ENCODE results near the gene SDHD.
A peak's percentile ranks its signal among the peaks of the same experiment; 100 is the strongest.
"Not testable (repeated sequence)": the region's sequence is repeated elsewhere in the genome, so short reads cannot be mapped to it uniquely, and the experiment has no call there.

The SDHD gene

GRCh38 chr11:112073941-112074811 lies 12.5 kb upstream of the SDHD start, which contains the start of the genes NKAPD1 and PIH1D2:
Gene NKAPD1, plus strand, starts transcription at chr11:112074299. Its CDS starts 1,276 bp downstream, at chr11:112075575.
Gene PIH1D2, minus strand, starts transcription at chr11:112074017. Its CDS starts 843 bp downstream, at chr11:112073174.
- Mint-ChIP-seq H3K27me3 (ENCODE audit: low read depth) (no peaks in the 10 kb centered on the region), H3K4me3 (peak within 1 kb of the TSS; percentile 88 to 89 (median 89)), H3K27ac (peak within 1 kb of the TSS; percentile 91 to 97 (median 92)), H3K36me3 (ENCODE audit: low read depth) (peaks cover 22% of the 10 kb centered on the region), H3K9me3 (no peaks in the 10 kb centered on the region), H3K4me1 (peaks cover 17% of the 10 kb centered on the region)
- no peak for TF ChIP-seq CTCF (IDR thresholded peaks at IDR 0.05; ENCODE audit: unreplicated experiment in 3 of 3)

DNA sequence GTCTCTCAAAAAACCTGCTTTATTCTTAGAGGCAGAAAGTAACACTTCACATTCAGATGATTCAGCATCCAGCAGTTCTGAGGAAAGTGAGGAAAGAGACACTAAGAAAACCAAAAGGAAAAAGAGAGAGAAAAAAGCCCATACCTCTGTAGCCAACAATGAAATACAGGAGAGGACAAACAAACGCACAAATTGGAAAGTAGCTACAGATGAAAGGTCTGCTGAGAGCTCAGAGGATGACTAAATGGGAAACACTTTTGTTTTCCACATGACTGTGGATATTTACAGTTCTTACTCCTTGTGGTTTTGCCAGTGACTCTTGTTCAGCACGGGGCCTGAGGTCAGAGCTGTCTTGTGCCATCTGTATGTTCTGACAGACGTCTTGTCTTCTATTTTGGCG lies 3.9 kb upstream of the SDHD start:
- H3K36me3 Mint-ChIP-seq (ENCODE audit: low read depth) = peaks cover 76% of the 10 kb centered on the region
- no peak overlapping the region for H3K27ac Mint-ChIP-seq
- TF ChIP-seq CTCF (IDR thresholded peaks at IDR 0.05; ENCODE audit: unreplicated experiment in 3 of 3) = no peak
- no peaks in the 10 kb centered on the region for H3K27me3 Mint-ChIP-seq (ENCODE audit: low read depth)
- H3K4me1 Mint-ChIP-seq = peaks cover 26% of the 10 kb centered on the region
- H3K9me3 Mint-ChIP-seq = no peaks in the 10 kb centered on the region
- peak overlapping the region in 2 of 3 experiments; percentile 7 to 54 for H3K4me3 Mint-ChIP-seq

- H3K27ac Mint-ChIP-seq = peak overlapping the region; percentile 70 to 94 (median 92)
- no peak for TF ChIP-seq CTCF (IDR thresholded peaks at IDR 0.05; ENCODE audit: unreplicated experiment in 3 of 3)
- H3K9me3 Mint-ChIP-seq = no peaks in the 10 kb centered on the region
- peaks cover 44% of the 10 kb centered on the region for H3K4me1 Mint-ChIP-seq
- peaks cover 75% of the 10 kb centered on the region for H3K36me3 Mint-ChIP-seq (ENCODE audit: low read depth)
- H3K27me3 Mint-ChIP-seq (ENCODE audit: low read depth) = no peaks in the 10 kb centered on the region
- peak overlapping the region; percentile 92 to 100 (median 94) for H3K4me3 Mint-ChIP-seq
These were observed 751 bp upstream of the SDHD start for GRCh38 chr11:112085822-112086421.

GRCh38 chr11:112087212-112087611 lies 539 bp downstream of the SDHD start:
- Mint-ChIP-seq H3K36me3 (ENCODE audit: low read depth) (peaks cover 82% of the 10 kb centered on the region), H3K27ac (peak overlapping the region; percentile 70 to 94 (median 92)), H3K4me3 (peak overlapping the region; percentile 92 to 100 (median 94)), H3K9me3 (no peaks in the 10 kb centered on the region), H3K27me3 (ENCODE audit: low read depth) (no peaks in the 10 kb centered on the region), H3K4me1 (peaks cover 44% of the 10 kb centered on the region)
- no peak for TF ChIP-seq CTCF (IDR thresholded peaks at IDR 0.05; ENCODE audit: unreplicated experiment in 3 of 3)

- H3K36me3 Mint-ChIP-seq (ENCODE audit: low read depth) = peaks cover 42% of the 10 kb centered on the region
- H3K9me3 Mint-ChIP-seq; H3K4me3 Mint-ChIP-seq; H3K27ac Mint-ChIP-seq; H3K4me1 Mint-ChIP-seq; H3K27me3 Mint-ChIP-seq (ENCODE audit: low read depth): not testable (repeated sequence)
These were observed 8.6 kb downstream of the SDHD start for GRCh38 chr11:112095302-112095701.

GRCh38 chr11:112096194-112096593 lies 9.5 kb downstream of the SDHD start:
- H3K27me3 Mint-ChIP-seq (ENCODE audit: low read depth) = no peaks in the 10 kb centered on the region
- no peak for TF ChIP-seq CTCF (IDR thresholded peaks at IDR 0.05; ENCODE audit: unreplicated experiment in 3 of 3)

More at GRCh38 chr11:112096194-112096593, 9.5 kb downstream of the SDHD start:
- H3K36me3 Mint-ChIP-seq (ENCODE audit: low read depth) = peaks cover 36% of the 10 kb centered on the region
- H3K9me3 Mint-ChIP-seq = no peaks in the 10 kb centered on the region
- no peak overlapping the region for H3K27ac Mint-ChIP-seq
- no peak overlapping the region for H3K4me3 Mint-ChIP-seq
- H3K4me1 Mint-ChIP-seq = no peaks in the 10 kb centered on the region

Data from nephron (organoid).